Fibroblast of the aortic adventitia (primary cell): ENCODE data around the gene OR51S1. TPM values are rescaled to one million over a fixed set of nuclear protein-coding genes. Genes with fewer than 3 reads are reported as not detected.
"Not testable (repeated sequence)": the region's sequence is repeated elsewhere in the genome, so short reads cannot be mapped to it uniquely, and the experiment has no call there.

Source experiments
- DNase-seq: peaks from one replicate; pipeline ENCODE4 v3.0.0-alpha.2; 2010; ENCODE audit warnings: low read depth
- H3K4me3 ChIP-seq: 2 replicates; pipeline ENCODE4 v1.5.1; 2011; ENCODE audit warnings: low read depth, mild to moderate bottlenecking, control low read depth, low read length, moderate library complexity
- CTCF ChIP-seq: IDR thresholded peaks from 2 replicates; pipeline ENCODE4 v1.5.1; 2011; ENCODE audit warnings: mild to moderate bottlenecking, low read length, control low read depth, inconsistent platforms; ENCODE audit not compliant: insufficient read depth
- total RNA-seq: library from RNA; depleted of rRNA; stranded (reverse); fragments of >200 nt; gene quantifications from 2 replicates; pipeline ENCODE4 v1.2.3, GENCODE V29; 2012; ENCODE audit warnings: low replicate concordance

The OR51S1 gene
- total RNA-seq, 1 donor = not detected

- TF ChIP-seq CTCF = no peak
- no peak overlapping the region for H3K4me3 ChIP-seq
- no peak for DNase-seq
Observed at GRCh38 chr11:4882543-4882942, 33.5 kb upstream of the OR51S1 start.

- TF ChIP-seq CTCF = no peak
- H3K4me3 ChIP-seq = no peak within 1 kb of the TSS
- no peak for DNase-seq
Observed at GRCh38 chr11:4881860-4882500, 33.0 kb upstream of the OR51S1 start, which contains the start of gene OR51T1. TSS of gene OR51T1 (plus strand) at chr11:4881900. CDS start at chr11:4881900, 0 bp downstream.

GRCh38 chr11:4881188-4881587 lies 32.2 kb upstream of the OR51S1 start:
- TF ChIP-seq CTCF = no peak
- H3K4me3 ChIP-seq = no peak overlapping the region
- no peak for DNase-seq

- no peak for DNase-seq
- TF ChIP-seq CTCF = no peak
- H3K4me3 ChIP-seq = no peak overlapping the region
Observed at GRCh38 chr11:4865855-4866254, 16.8 kb upstream of the OR51S1 start.

- no peak overlapping the region for H3K4me3 ChIP-seq
- no peak for TF ChIP-seq CTCF
- no peak for DNase-seq
Observed at GRCh38 chr11:4863876-4864275, 14.9 kb upstream of the OR51S1 start.

GRCh38 chr11:4862447-4863236 lies 13.6 kb upstream of the OR51S1 start:
- H3K4me3 ChIP-seq = no peak overlapping the region
- DNase-seq = no peak
- no peak for TF ChIP-seq CTCF

GRCh38 chr11:4854286-4854685 lies 5.3 kb upstream of the OR51S1 start:
- not testable (repeated sequence) for DNase-seq

More at GRCh38 chr11:4854286-4854685, 5.3 kb upstream of the OR51S1 start:
- not testable (repeated sequence) for H3K4me3 ChIP-seq
